Stimulated activated CD4-positive, alpha-beta T cell treated with anti-CD3 and anti-CD28 coated beads, Interleukin-1b, Interleukin-23, amount 100 ng/mL, for 4 hours (primary cell): ENCODE results near the gene APOO.

Experiments
- DNase-seq, 2 donors: peaks; one replicate each; pipeline ENCODE4 v3.0.0-alpha.2; 2020; ENCODE audit warnings: low read depth in 2 of 2

Gene APOO

DNA sequence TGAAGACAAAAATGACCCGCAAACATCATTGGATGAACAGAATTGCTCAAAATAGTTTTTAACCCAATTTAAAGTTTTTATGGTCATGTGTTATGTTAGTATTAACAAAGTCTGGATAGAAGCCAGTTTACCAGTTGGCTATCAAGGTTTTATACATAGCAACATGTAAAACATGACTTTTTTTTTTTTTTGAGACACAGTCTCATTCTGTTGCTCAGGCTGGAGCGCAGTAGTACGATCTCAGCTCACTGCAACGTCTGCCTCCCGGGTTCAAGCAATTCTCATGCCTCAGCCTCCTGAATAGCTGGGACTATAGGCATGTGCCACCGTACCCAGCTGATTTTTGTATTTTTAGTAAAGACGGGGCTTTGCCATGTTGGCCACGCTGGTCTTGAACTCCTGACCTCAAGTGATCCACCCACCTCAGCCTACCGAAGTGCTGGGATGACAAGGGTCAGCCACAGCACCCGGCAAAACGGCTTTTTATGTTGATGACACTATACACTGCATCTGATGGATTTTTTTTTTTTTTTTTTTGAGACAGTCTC lies 121.4 kb downstream of the APOO start:
- DNase-seq: no peak

DNA sequence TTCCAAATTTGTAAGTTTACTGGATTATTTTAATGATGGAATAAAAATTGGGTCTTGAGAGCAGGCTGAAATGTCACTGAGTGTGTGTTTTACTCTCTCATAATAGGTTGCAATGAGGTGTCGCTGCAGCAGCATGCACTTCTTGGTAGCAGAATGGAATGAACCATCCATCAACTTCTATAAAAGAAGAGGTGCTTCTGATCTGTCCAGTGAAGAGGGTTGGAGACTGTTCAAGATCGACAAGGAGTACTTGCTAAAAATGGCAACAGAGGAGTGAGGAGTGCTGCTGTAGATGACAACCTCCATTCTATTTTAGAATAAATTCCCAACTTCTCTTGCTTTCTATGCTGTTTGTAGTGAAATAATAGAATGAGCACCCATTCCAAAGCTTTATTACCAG lies 122.2 kb downstream of the APOO start:
- DNase-seq: no peak

DNA sequence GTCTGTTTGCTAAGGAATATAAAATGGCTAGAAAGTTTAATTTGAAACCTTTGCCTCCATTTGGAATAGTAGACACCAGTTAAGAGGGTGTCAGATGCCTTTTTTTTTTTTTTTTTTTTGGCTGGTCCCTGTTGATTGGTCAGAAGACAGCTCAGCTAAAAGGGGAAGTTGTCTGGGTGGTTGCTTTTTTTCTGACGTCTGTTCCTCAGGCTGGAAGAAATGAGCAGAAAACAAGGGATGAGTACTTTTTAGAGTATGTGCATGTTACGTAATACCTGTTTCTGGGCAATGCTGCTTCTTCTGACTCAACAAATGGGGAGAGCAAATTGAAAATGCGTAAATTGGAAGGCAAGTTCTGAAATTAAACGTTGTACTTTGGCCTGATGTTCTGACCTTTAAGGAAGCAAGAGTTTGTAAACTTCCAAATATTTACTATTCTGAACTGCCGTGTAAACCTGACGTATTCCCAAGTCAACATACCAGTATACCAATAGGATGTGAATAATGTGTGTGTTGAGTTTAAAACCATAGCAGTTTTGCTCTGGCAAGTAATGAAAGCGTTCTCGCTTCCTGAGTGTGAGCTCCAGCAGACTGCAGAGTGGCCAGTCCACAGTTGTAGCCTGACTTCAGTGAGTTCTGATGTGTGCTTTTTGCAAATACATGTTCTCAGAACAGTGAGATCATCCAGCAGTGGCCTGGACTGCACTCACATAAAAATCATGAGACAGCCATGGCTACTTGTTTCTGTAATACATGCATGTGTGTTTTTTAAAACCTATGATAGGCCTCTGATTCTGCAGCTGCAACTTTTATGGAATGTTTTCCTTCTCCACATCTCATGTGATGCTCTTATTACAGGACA lies 123.0 kb downstream of the APOO start:
- DNase-seq: no peak

DNA sequence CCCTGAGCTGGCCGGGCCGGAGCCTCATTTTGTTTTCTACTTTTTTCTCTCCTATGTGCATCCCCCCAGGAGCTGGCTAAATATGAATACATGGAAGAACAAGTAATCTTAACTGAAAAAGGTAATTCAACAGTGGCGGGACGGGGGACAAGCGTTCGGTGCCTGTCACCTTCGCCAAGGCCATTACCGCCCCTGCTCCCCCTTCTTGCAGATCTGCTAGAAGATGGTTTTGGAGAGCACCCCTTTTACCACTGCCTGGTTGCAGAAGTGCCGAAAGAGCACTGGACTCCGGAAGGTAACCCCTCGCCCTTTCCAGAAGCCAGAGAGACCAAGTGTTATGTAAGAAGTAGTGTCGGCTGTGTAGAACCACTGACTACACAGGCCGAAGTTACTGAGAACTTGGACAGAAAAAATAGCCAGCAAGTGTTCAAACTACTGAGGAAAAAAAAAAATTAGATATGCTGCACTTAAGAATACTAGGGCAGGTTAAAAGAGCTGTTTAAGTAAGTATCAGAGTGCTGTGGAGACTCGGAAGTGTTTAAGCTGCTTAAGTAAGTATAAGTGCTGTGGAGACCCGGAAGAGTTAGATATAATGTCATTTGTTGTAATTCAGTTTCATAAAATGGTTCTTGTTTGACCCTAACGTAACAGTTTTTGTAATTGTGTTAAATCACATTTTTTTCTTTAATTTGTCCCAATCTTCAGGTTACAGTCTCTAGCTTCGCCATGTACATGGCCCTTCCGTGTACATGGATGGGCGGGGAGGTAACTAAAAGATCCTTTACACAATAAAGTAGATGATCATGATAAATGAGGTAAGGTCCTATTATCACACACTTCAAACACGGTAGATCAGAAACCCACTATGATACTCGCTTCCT lies 123.9 kb downstream of the APOO start:
- DNase-seq: no peak
